ENCODE data around the gene ABI2. TPM values are rescaled to one million over a fixed set of nuclear protein-coding genes. Genes with fewer than 3 reads are reported as not detected.

Gene ABI2
- total and polyA plus RNA-seq, 4 donors, result 69.0 to 139 (median 106) TPM

DNA sequence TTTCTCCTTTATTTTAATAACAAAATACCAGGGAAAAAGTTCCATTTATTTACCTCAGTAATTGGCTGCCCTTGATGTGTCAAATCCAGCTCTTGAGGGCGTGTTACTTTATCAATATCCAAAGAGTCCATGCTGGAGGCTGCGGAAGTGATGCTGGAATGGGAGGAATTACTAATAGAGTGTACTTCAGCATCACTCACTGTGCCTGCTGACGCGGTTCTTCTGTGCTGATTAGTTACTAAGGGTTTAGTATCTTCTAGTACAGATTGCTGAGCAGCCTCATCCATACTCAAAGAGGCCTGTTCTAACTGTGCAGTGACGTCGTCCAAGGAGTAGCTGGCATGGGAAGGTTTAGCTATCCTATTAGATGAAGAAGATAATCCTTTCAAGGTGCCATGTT, 161.3 kb downstream of the ABI2 start:
- H3K27ac ChIP-seq (ENCODE audit: low read depth, low read length), result no peak overlapping the region
- no peaks in the 10 kb centered on the region for H3K4me1 ChIP-seq (ENCODE audit: control insufficient read depth, insufficient read depth, low read length)
- 90% methylated on average over 3 of the region's 6 CpGs for WGBS (ENCODE audit: insufficient coverage)
- H3K9me3 ChIP-seq (ENCODE audit: control insufficient read depth, insufficient read depth, low read length), result no peaks in the 10 kb centered on the region
- no peak for DNase-seq (ENCODE audit: low read depth in 4 of 6, low spot score in 6 of 6)
- no peaks in the 10 kb centered on the region for H3K27me3 ChIP-seq (ENCODE audit: control insufficient read depth, insufficient read depth, low read length)
- peaks cover 17% of the 10 kb centered on the region for H3K36me3 ChIP-seq (ENCODE audit: control insufficient read depth, insufficient read depth, low read length)
- no peak overlapping the region for H3K4me3 ChIP-seq (ENCODE audit: low read depth, low read length)

- no CpG with 5 or more reads among the region's 3 CpGs for whole genome bisulfite sequencing (ENCODE audit: insufficient coverage)
- no peaks in the 10 kb centered on the region for H3K4me1 ChIP-seq (ENCODE audit: control insufficient read depth, insufficient read depth, low read length)
- H3K27me3 ChIP-seq (ENCODE audit: control insufficient read depth, insufficient read depth, low read length), result no peaks in the 10 kb centered on the region
- H3K9me3 ChIP-seq (ENCODE audit: control insufficient read depth, insufficient read depth, low read length), result no peaks in the 10 kb centered on the region
- H3K4me3 ChIP-seq (ENCODE audit: low read depth, low read length), result no peak overlapping the region
- H3K27ac ChIP-seq (ENCODE audit: low read depth, low read length), result no peak overlapping the region
- H3K36me3 ChIP-seq (ENCODE audit: control insufficient read depth, insufficient read depth, low read length), result peaks cover 15% of the 10 kb centered on the region
- DNase-seq (ENCODE audit: low read depth in 4 of 6, low spot score in 6 of 6), result no peak
These were observed 162.2 kb downstream of the ABI2 start for GRCh38 chr2:203490391-203490790.

GRCh38 chr2:203492965-203493364, 164.8 kb downstream of the ABI2 start:
- WGBS (ENCODE audit: insufficient coverage), result 100% methylated on average over 1 of the region's 2 CpGs
- Histone ChIP-seq H3K36me3 (ENCODE audit: control insufficient read depth, insufficient read depth, low read length) (peaks cover 13% of the 10 kb centered on the region), H3K4me3 (ENCODE audit: low read depth, low read length) (no peak overlapping the region), H3K27me3 (ENCODE audit: control insufficient read depth, insufficient read depth, low read length) (no peaks in the 10 kb centered on the region), H3K9me3 (ENCODE audit: control insufficient read depth, insufficient read depth, low read length) (no peaks in the 10 kb centered on the region), H3K4me1 (ENCODE audit: control insufficient read depth, insufficient read depth, low read length) (no peaks in the 10 kb centered on the region), H3K27ac (ENCODE audit: low read depth, low read length) (no peak overlapping the region)
- no peak for DNase-seq (ENCODE audit: low read depth in 4 of 6, low spot score in 6 of 6)

Other genes with a start within 250 kb of the ABI2 start
- 10 to 100 TPM; 33.3 to 38.1 TPM for gene CYP20A1, start 89.4 kb upstream of the ABI2 start, total RNA-seq
- gene CYP20A1, start 89.4 kb upstream of the ABI2 start, polyA plus RNA-seq (ENCODE audit: insufficient read length in 2 of 2), result 10 to 100 TPM; 16.4 to 21.2 TPM
- gene RAPH1, start 206.9 kb downstream of the ABI2 start, total RNA-seq, result 10 to 100 TPM; 25.3 to 73.9 TPM
- 10 to 100 TPM; 23.2 to 30.7 TPM for gene RAPH1, start 206.9 kb downstream of the ABI2 start, polyA plus RNA-seq (ENCODE audit: insufficient read length in 2 of 2)

All from spinal cord (tissue), 10 donors.